Neural cell (in vitro differentiated cells): ENCODE data around the gene SAMM50.

Source experiments
- EP300 ChIP-seq: fragments of 450-650 bp; conservative IDR thresholded peaks from 2 replicates; pipeline ENCODE4 v1.6.1; 2014; ENCODE audit warnings: antibody characterized with exemption, mild to moderate bottlenecking, moderate library complexity; ENCODE audit not compliant: poor library complexity, severe bottlenecking
- EZH2 ChIP-seq: fragments of 200-600, 300-800 bp; shearing (Covaris generic), sonication (generic); IDR thresholded peaks from 2 replicates; pipeline ENCODE4 v1.6.1; 2014; ENCODE audit warnings: antibody characterized with exemption, low read length, borderline replicate concordance, mild to moderate bottlenecking; ENCODE audit not compliant: insufficient read depth, poor library complexity, severe bottlenecking
- MXI1 ChIP-seq: fragments of 450-650 bp; conservative IDR thresholded peaks from 2 replicates; pipeline ENCODE4 v1.6.1; 2014; ENCODE audit warnings: antibody characterized with exemption, mild to moderate bottlenecking; ENCODE audit not compliant: poor library complexity, severe bottlenecking
- POLR2AphosphoS5 ChIP-seq: IDR thresholded peaks from 2 replicates; pipeline ENCODE4 v1.6.1; 2012
- RAD21 ChIP-seq: fragments of 450-650 bp; conservative IDR thresholded peaks from 2 replicates; pipeline ENCODE4 v1.6.1; 2014; ENCODE audit warnings: antibody characterized with exemption, mild to moderate bottlenecking, moderate library complexity
- SMC3 ChIP-seq: fragments of 450-650 bp; conservative IDR thresholded peaks from 2 replicates; pipeline ENCODE4 v1.6.1; 2014; ENCODE audit warnings: antibody characterized with exemption, mild to moderate bottlenecking, moderate library complexity; ENCODE audit not compliant: poor library complexity
- TAF1 ChIP-seq: IDR thresholded peaks from 2 replicates; pipeline ENCODE4 v1.6.1; 2012; ENCODE audit warnings: low read depth
- TF ChIP-seq, protein P1 (sequence below): fragments of 450-650 bp; IDR thresholded peaks from 2 replicates; pipeline ENCODE4 v1.5.1; 2014; ENCODE audit warnings: antibody characterized with exemption, mild to moderate bottlenecking, moderate library complexity; ENCODE audit not compliant: poor library complexity, severe bottlenecking
- TF ChIP-seq, protein P2 (sequence below): IDR thresholded peaks from 2 replicates; pipeline ENCODE4 v1.6.1; 2012; ENCODE audit warnings: borderline replicate concordance

GRCh38 chr22:43978558-43978957, 23.3 kb downstream of the SAMM50 start:
- TF ChIP-seq, protein P1, sequence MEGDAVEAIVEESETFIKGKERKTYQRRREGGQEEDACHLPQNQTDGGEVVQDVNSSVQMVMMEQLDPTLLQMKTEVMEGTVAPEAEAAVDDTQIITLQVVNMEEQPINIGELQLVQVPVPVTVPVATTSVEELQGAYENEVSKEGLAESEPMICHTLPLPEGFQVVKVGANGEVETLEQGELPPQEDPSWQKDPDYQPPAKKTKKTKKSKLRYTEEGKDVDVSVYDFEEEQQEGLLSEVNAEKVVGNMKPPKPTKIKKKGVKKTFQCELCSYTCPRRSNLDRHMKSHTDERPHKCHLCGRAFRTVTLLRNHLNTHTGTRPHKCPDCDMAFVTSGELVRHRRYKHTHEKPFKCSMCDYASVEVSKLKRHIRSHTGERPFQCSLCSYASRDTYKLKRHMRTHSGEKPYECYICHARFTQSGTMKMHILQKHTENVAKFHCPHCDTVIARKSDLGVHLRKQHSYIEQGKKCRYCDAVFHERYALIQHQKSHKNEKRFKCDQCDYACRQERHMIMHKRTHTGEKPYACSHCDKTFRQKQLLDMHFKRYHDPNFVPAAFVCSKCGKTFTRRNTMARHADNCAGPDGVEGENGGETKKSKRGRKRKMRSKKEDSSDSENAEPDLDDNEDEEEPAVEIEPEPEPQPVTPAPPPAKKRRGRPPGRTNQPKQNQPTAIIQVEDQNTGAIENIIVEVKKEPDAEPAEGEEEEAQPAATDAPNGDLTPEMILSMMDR, result no peak
- TF ChIP-seq TAF1, result no peak
- TF ChIP-seq POLR2AphosphoS5, result no peak
- TF ChIP-seq EP300, result no peak
- TF ChIP-seq EZH2, result no peak
- TF ChIP-seq SMC3, result no peak
- no peak for TF ChIP-seq MXI1
- TF ChIP-seq, protein P2, sequence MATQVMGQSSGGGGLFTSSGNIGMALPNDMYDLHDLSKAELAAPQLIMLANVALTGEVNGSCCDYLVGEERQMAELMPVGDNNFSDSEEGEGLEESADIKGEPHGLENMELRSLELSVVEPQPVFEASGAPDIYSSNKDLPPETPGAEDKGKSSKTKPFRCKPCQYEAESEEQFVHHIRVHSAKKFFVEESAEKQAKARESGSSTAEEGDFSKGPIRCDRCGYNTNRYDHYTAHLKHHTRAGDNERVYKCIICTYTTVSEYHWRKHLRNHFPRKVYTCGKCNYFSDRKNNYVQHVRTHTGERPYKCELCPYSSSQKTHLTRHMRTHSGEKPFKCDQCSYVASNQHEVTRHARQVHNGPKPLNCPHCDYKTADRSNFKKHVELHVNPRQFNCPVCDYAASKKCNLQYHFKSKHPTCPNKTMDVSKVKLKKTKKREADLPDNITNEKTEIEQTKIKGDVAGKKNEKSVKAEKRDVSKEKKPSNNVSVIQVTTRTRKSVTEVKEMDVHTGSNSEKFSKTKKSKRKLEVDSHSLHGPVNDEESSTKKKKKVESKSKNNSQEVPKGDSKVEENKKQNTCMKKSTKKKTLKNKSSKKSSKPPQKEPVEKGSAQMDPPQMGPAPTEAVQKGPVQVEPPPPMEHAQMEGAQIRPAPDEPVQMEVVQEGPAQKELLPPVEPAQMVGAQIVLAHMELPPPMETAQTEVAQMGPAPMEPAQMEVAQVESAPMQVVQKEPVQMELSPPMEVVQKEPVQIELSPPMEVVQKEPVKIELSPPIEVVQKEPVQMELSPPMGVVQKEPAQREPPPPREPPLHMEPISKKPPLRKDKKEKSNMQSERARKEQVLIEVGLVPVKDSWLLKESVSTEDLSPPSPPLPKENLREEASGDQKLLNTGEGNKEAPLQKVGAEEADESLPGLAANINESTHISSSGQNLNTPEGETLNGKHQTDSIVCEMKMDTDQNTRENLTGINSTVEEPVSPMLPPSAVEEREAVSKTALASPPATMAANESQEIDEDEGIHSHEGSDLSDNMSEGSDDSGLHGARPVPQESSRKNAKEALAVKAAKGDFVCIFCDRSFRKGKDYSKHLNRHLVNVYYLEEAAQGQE, result no peak
- TF ChIP-seq RAD21, result no peak
